ENCODE measurements around the gene TBC1D2. TPM values are rescaled to one million over a fixed set of nuclear protein-coding genes. Genes with fewer than 3 reads are reported as not detected.

Gene TBC1D2
- total and polyA plus RNA-seq, 2 of the 13 experiments (the other 11 are each of a cell fraction or from before 2014, with no cell fraction given), result 2.0 to 2.8 TPM

DNA sequence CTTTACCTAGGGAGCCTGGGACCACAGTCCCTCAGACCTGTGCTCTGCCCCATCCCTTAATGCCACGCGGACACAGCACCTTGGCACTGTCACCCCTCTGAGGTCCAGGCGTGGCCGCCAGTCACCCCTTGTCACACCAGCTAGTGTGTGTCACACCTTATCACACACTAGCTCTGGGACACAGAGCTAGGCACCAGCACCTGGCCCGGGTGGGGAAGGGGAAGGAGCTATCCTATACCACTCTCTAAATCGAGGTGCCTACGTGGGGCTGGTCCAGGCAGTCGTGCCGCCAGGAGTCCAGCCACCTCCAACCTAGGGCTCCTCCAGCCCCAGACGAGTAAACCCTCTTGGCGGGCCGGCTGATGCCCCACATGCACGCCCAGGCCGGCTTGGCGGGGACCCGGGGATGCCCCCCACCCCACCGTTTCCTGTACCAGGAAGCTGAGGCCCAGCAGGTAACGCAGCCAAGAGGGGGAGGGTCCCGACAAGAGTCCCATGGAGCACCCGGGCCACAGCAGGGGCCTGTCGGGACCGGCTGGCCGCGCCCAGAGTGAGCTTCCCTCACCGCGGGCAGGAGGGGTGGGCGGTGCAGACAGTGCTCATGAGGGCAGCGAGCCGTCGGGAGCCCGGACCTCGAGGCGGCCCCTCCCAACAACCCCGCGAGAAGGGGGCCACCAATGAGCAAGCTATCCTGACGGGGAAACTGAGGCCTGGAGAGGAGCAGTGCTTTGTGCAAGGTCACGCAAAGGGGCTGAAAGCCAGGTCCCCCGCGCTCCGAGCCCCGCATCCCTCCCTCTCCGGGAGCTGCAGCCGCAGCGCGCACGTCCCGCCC is 63.6 kb downstream of the TBC1D2 start (continued):
- TF ChIP-seq ZNF616 (CRISPR knock-in tag; IDR thresholded peaks at IDR 0.05; ENCODE audit: low read depth) (no peak), ZNF547 (CRISPR knock-in tag; IDR thresholded peaks at IDR 0.05) (no peak), ZSCAN29 (CRISPR knock-in tag; conservative IDR thresholded peaks at IDR 0.05) (no peak), NAIF1 (CRISPR knock-in tag; IDR thresholded peaks at IDR 0.05; ENCODE audit: borderline replicate concordance) (no peak)

DNA sequence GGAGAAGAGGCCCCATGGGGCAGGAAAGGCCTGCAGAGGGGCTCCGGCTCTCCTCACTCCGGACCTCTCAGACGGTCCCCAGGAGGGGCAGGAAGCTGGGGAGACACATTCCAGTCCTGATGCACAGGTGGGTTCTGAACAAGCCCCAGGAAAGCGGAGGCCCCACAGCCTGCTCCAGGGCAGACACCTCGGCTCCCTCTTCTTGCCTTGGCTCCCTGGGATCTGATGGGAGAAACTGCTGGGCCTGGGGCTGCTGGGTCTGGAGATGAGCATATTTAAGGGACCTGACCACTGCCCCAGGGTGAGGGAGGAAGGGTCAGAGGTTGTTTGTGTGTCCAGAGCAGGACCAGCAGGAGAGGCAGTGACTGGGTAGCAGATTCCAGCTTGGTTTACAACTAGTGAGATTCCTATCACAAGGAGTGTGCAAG is 64.3 kb downstream of the TBC1D2 start:
- no peak for DNase-seq (ENCODE audit: low spot score)
- ATAC-seq, result peak; percentile 10
- FAIRE-seq, result no peak
- Histone ChIP-seq H3K27ac (ENCODE audit: extremely low read length, insufficient read depth, low read length) (peak overlapping the region; percentile 68), H3K36me3 (replicated peaks in 1 of 2; ENCODE audit: control insufficient read depth in 1 of 2, insufficient read depth in 2 of 2, low read length in 2 of 2) (no peaks in the 10 kb centered on the region), H3K9me3 (ENCODE audit: low read length) (no peaks in the 10 kb centered on the region), H3K4me2 (ENCODE audit: low read depth, low read length) (peak overlapping the region; percentile 85), H3K79me2 (ENCODE audit: insufficient read depth, low read length) (peaks cover 46% of the 10 kb centered on the region), H3K9ac (ENCODE audit: insufficient read depth, low read depth, low read length) (peak overlapping the region; percentile 79), H4K20me1 (ENCODE audit: insufficient read depth, low read length) (no peaks in the 10 kb centered on the region), H3K4me3 (replicated peaks in 1 of 3; ENCODE audit: insufficient read depth in 1 of 3, low read depth in 2 of 3, low read length in 3 of 3) (peak overlapping the region; percentile 81 to 98 (median 84)), H3K4me1 (ENCODE audit: insufficient read depth, low read length) (peaks cover 44% of the 10 kb centered on the region), H2AFZ (ENCODE audit: low read length) (no peak overlapping the region), H3K27me3 (ENCODE audit: control insufficient read depth in 1 of 2, insufficient read depth in 2 of 2, low read length in 2 of 2) (no peaks in the 10 kb centered on the region)
- TF ChIP-seq ZNF878 (CRISPR knock-in tag; IDR thresholded peaks at IDR 0.05), result 0 out of 2 replicates have a peak, but pooled peaks have one; percentile 5
- no peak for TF ChIP-seq NFE2L2 (IDR thresholded peaks at IDR 0.05; ENCODE audit: low read length)
- CTCF ChIA-PET (ENCODE audit: low intra/inter-chr PET ratio, low total read pairs), result no interaction called here
- POLR2A ChIA-PET, result interaction anchor here (1.2 to 3.6 kb wide), 9 partner anchors 8 to 208 kb away, joined by 3 to 15 read pairs (median 5); partner anchors contain the start of genes ANP32B, NANS, TBC1D2 and TRIM14
- BruUV-seq (replicated peaks), result no TSS peak
- 40% methylated on average over 2 of the region's 5 CpGs for WGBS (ENCODE audit: low lambda C conversion rate)
- in situ Hi-C loops (cut with HindIII; ENCODE audit: extremely low pct_ligation_motif_present, low pct_unique_long_range_greater_than_20kb), result loop anchor here (5.0 kb wide), 1 partner anchor 74 kb away; the partner anchor contains the start of gene TRIM14
- intact Hi-C loops (cut with micrococcal nuclease; ENCODE audit: unreplicated experiment), result loop anchor here (2.0 to 5.0 kb wide), 3 partner anchors 14 to 114 kb away; no protein-coding TSS in a partner anchor

Data from HepG2 (cell line).